GM18861 (cell line): ENCODE data around the gene VARS1.

Source experiments
- ATAC-seq: cut with Tn5 transposase; IDR thresholded peaks from one replicate; pipeline ENCODE4 v1.9.1; 2021; ENCODE audit not compliant: unreplicated experiment

Gene VARS1

GRCh38 chr6:31775633-31776484 is 19.7 kb downstream of the VARS1 start:
- no peak for ATAC-seq

GRCh38 chr6:31775184-31775583 is 20.4 kb downstream of the VARS1 start:
- ATAC-seq = no peak

- ATAC-seq = no peak
These were observed 23.6 kb downstream of the VARS1 start for GRCh38 chr6:31771992-31772358.

GRCh38 chr6:31770860-31771259 is 24.7 kb downstream of the VARS1 start:
- no peak for ATAC-seq

GRCh38 chr6:31769684-31770371 is 25.7 kb downstream of the VARS1 start:
- ATAC-seq = no peak

- no peak for ATAC-seq
These were observed 26.9 kb downstream of the VARS1 start for GRCh38 chr6:31768363-31769257.

GRCh38 chr6:31767096-31767645 is 28.4 kb downstream of the VARS1 start:
- ATAC-seq = no peak

- no peak for ATAC-seq
These were observed 29.4 kb downstream of the VARS1 start for GRCh38 chr6:31765910-31766794.

- no peak for ATAC-seq
These were observed 30.0 kb downstream of the VARS1 start for GRCh38 chr6:31765559-31765909.

- ATAC-seq = no peak
These were observed 31.4 kb downstream of the VARS1 start for GRCh38 chr6:31764198-31764597.

GRCh38 chr6:31763619-31763940 is 32.0 kb downstream of the VARS1 start:
- ATAC-seq = no peak

- ATAC-seq = no peak
These were observed 32.5 kb downstream of the VARS1 start for GRCh38 chr6:31762878-31763618.

GRCh38 chr6:31762356-31762755 is 33.2 kb downstream of the VARS1 start, which contains the start of gene SAPCD1:
TSS of gene SAPCD1 (plus strand) at chr6:31762656. CDS start at chr6:31763055, 399 bp downstream.
- ATAC-seq = no peak

- no peak for ATAC-seq
These were observed 34.2 kb downstream of the VARS1 start for GRCh38 chr6:31761343-31761742.

GRCh38 chr6:31760790-31761189 is 34.8 kb downstream of the VARS1 start:
- no peak for ATAC-seq

GRCh38 chr6:31758281-31758680 is 37.3 kb downstream of the VARS1 start:
- no peak for ATAC-seq

- no peak for ATAC-seq
These were observed 42.7 kb downstream of the VARS1 start for GRCh38 chr6:31752739-31753319.

- no peak for ATAC-seq
These were observed 45.0 kb downstream of the VARS1 start for GRCh38 chr6:31750411-31751022.
